DMS153 treated with DMSO at 0.1 percent for 48 hours (cell line): ENCODE measurements around the gene KDM8.

Experiments used
- DNase-seq: peaks from one replicate; lab custom pipeline; 2025; ENCODE audit not compliant: unreplicated experiment; lab: John Stamatoyannopoulos, UW

KDM8 gene

DNA sequence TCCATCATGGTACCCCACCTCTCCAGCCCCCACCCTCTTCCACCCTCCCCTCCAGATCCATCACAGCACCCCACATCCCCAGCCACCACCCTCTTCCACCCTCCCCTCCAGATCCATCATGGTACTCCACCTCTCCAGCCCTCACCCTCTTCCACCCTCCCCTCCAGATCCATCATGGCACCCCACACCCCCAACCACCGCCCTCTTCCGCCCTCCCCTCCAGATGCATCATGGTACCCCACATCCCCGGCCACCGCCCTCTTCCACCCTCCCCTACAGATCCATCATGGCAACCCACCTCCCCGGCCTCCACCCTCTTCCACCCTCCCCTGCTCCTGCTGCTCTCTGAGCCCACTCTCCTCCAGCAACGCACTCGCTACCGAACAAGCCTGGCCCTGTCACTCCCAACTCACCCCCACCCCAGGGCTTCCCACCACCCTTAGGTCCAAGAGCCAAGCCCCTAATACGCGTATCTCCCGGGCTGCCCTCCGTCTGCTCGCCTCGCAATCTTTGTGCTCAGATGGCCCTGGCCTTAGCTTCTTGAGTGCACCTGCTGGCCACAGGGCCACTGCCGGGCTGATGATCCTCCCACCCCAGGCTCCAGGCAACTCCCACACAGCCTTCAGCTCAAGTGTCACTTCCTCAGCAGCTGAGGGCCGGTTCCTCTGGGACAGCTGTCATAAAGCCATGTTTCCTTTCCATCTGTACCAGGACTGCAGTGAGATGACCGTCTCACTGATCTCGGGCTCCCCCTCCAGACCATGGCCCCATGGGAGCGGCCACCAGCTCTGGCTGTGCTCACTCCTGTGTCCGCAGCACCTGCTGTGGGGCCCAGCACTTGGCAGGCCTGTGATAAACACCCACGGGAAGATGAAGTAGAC, 25.5 kb downstream of the KDM8 start:
- DNase-seq: no peak

DNA sequence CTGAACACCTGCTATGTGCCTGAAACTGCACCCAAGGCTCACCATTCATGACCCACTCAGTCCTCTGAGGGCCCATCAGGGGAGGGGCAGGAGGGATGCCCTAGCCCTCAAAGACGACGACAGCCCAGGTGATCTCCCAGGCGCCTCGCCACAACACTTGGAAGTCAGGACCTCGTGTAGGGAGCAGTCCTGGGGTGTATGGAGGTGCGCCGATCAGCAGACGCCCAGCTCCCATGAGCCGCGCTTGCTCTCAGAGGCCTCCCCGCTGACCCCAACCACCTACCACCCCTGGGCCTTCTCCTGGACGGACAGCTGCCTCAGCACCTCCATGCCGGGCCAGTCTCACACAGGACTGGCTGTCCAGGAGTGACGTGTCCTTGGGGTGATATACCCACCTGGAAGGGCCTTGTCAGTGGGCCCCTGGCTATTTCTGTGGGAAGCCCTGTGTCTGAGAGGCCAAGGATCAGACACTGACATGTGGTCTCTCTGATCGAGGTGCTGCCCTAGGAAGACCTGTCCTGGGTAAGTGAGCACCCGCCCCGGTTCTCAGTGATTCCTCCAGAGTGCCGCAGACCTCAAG, 26.7 kb downstream of the KDM8 start:
- no peak for DNase-seq

DNA sequence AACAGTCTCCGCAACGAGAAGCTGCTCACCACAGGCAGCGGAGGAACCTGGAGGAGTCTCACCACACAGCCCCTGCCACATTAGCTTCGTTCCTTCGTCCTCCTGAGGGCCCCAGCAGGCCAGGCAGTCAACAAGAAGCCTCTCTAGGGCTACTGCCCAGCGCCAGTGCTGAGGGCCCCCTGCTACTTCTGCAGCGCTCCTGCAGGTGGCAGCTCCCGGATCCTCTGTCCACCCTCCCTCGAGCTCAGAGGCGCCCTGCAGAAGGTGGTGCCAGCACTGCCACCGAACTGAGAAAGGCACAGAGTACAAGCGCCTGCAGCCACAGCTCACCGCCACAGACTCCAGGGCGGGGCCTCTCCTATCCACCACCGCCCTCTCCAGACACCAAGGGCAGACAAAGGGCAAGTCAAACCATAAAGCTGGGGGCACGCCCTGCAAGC, 27.3 kb downstream of the KDM8 start:
- no peak for DNase-seq

DNA sequence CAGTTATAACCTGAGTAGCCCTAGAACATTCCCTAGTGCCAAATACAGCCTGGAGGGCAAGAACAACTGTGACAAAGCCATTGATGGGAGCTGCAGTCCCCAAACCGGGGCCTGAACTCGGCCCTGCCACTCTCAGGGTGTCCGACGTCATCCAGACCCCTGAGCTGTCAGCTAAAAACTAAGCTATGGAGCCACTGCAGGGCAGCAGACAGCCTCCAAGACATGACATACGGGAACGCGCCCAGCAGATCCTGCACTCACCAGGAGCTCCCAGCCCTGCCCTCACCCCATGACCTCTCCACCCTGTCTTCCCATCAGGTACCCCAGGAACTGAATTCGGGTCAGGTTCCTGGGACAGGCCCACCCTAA, 28.4 kb downstream of the KDM8 start:
- no peak for DNase-seq

DNA sequence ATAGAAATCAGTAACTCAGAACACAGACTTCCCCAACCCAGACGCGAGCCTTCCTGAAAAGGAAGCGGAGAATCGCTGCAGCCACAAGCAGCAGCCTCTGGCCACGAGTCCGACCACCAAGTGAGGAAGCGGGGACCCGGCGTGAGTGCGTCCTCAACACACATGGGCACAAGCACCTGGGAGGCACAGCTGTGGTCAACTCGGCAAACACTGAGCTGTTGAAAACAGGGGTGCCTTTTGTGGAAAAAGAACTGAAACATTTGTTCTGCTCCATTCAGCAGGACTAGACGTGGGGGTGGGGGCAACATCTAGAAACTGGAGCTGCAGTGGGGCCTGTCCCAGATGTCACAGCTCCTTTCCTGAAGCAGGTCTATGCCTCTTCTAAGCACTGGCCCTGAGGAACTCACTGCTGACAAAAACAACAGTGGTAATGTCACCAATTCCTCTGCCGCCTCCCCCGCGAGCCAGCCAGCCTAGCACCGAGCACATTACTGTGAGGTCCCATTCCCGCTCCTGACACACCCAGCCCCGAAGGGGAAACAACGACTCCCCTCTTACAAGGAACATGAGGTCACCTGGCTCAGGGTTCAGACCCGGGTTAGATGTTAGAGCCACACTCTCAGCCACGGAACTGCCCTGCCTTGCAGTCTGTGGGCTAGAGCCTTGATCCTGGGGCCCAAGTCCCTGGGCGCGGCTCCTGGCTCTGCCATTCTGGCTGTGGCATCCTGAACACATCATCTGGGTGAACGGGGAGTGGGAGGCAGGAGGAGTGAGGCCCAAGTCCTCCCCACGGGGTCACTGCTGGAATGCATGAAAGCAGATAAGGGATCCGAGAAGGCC, 29.0 kb downstream of the KDM8 start:
- no peak for DNase-seq

DNA sequence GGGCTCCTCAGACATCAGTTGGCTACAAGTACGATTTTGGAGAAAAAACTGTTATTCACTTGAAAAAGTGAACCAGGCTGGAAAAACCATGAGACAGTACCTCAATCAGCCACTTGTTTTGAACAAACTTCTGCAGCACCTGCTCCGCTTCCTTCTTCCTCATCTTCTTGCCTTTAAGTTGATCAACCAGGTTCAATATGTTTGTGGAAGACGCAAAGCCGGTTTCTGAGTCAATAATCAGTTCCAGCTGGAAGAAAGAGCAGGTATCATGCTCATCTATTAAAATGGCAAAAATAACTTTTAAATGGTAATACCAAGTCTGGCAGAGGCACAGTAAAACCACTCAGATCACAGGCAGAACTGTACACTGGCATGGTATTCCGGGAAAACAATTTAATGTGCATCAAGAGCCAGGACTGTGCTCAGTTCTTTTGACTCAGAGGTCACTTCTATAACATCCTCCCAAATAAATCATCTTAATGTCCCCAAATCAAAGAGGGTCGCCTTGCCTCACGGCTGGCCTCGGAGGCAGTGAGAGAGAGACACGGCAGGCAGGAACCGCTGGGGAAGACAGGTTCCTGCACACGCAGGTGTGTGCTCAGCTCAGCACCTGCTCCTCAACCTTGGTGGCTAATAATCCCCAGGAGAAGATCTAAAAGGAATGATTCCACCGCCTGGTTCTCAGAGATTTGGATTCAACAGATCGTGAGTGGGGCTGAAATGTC, 29.7 kb downstream of the KDM8 start:
- no peak for DNase-seq

DNA sequence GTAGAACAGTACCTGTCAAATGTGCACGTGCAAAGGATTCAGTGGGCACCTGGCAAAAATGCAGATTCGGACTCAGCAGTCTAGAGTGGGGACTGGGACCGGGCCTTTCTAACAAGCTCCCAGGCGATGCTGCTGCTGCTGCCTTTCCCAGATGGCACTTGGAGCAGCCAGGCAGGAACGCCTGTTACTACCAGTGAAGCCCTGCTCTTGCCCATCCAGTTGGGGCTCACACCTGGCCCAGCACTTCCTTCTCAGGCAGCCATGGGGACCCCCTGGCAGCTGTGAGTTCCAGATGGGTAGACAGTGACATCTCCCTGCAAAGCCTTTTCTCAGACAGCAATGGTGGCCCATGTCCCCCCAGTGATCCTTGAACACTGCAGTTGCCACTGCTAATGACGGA, 30.4 kb downstream of the KDM8 start:
- DNase-seq: no peak

DNA sequence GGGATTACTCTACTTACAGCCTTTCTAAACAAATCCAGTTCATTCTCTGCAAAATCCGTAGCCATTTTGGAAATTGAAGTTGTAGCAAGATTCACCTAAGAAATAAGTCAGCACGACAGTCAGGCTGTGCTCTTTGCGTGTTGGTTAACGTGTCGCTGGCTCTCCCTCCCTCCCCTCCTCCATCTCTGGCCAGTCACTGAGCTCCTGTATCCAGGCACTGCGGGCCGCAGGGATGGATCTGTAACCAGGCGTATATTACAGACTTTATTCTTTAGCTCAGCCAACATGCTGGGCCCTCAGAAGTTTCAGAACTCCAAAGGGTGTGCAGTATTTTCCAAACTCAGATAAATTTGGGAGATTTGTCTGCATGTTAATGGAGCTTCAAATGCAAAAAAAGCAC, 30.8 kb downstream of the KDM8 start:
- DNase-seq: no peak

DNA sequence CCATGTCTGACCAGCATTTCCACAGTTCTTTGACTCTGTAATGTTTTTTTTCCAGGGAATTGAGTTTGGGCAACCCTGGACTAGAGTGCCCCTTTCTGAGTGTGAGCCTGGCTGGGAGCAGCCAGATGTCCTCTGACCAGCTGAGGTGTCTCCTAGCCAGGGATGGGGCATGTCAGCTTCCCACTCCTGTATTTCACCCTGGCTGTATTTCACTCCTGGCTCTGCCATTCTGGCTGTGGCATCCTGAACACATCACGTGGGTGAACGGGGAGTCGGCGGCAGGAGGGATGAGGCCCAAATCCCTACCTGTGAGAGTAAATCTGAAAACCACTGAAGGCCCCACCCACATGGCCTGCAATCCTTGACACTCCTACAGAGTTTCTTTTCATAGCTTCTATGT, 31.3 kb downstream of the KDM8 start:
- DNase-seq: no peak

DNA sequence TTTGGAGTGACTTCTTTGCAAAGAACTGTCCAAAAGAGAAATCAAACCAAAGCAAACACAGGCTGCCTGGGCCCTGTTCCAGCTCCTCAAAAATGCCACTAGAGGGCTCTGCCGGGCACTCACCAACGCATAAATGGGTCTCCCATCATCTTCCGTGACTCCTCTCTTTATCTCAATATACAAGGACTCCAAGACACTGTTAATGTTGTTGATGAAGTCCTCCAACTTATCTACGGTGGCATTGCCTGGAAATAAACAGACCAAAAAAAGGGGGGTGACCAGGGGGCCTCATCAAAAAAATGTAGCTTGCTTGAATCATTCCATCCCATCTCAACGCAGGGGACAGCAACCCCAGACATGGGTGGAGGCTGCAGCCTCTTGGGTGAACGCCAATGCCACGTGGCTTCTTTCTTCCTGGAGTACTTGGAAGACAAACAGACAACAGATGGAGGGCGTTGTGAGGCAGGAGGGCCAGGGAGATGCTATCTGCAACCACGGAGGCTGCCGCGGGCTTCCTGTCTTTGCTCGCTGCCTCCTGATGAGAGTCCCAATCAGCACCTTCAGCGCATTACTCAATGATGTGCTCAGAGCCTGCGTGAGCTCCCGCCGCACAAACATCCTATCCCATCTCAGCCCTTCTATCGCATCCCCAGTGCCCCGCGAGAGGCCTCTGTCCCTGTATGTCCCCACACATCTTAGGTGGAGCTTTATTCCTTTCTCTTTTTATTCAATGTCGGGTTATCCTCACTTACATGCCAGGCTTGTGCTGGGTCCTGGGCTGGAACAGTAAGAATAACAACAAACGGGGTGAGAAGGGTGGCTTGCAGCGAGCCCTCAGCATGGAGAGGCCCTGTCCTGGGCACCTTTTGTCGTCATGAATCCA, 32.0 kb downstream of the KDM8 start:
- DNase-seq: peak; percentile 68

DNA sequence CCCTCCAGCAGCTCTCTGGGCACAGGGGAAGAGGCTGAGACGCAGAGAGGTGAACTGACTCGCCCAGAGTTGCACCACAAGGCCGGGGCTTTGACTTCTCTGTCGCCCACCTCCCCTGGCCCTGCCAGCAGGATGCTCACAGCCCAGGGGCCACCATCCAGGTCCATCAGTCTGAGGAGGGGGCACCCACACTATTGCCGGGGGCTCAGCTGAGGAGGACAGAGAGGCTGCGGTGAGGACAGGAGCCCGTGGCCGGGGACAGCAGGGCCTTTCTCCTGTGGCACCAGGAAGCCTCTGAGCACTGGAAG, 32.6 kb downstream of the KDM8 start:
- DNase-seq: no peak

DNA sequence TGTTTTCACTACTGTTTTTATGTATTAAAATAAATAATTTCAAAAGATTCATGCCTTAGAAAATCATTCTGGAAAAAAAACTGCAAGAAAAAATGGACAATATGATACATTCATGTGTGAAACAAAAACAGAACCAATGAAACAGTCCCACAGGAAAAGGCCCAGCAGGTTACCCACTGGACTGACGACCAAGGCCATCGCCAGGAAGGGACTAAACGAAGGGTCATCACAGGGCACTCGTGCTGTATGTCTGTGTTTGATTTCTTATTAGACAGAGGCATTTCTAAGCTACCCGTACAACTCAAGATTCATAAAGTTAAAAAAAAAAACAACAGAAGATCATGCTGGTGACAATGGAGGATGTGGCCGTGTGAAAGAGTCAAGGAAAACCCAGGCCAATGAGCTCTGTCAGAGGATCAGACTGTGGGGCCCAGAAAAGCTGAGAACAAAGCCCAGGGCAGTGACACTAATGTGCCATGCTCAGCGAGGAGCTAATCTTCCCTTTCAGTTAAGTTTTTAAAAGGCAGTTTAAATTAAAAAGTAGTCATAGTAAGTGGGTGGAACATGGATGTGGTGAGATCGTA, 33.4 kb downstream of the KDM8 start:
- no peak for DNase-seq

DNA sequence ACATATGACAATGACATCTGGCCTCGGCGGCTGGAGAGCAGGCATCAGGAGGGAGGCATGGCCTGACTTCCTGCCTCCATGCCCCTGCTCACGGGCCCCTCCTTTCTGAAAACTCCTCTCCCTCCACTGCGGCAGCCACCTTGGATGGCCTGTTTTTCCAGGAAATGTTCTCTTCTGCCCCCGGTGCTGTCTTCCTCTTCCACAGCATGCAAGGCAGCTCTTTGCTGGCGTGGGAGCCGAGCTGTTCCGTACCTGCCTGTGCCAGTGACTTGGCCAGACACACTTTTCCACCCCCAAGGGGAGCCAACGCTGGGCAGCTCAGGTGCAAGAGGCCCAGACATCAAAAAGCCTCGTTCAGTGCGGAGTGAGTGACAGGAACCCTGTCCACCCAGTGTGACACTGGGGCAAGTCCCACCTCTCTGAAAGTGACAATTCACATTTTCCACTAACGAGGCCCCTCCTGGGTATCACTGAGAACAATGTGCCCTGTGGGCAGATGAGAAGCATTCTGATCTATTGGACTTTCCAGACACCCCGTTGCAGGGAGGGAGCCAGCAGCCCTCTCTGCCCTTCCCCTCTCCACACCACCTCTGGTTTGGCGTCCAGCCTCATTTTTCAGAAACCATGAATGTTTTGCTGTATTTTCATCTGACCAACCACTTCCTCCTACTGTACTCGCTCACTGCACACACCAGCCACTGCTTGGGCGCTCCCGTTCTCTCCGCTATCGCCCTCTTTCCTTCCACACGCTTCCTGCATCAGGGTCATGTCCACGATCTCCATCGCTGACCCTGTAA, 34.1 kb downstream of the KDM8 start:
- no peak for DNase-seq

DNA sequence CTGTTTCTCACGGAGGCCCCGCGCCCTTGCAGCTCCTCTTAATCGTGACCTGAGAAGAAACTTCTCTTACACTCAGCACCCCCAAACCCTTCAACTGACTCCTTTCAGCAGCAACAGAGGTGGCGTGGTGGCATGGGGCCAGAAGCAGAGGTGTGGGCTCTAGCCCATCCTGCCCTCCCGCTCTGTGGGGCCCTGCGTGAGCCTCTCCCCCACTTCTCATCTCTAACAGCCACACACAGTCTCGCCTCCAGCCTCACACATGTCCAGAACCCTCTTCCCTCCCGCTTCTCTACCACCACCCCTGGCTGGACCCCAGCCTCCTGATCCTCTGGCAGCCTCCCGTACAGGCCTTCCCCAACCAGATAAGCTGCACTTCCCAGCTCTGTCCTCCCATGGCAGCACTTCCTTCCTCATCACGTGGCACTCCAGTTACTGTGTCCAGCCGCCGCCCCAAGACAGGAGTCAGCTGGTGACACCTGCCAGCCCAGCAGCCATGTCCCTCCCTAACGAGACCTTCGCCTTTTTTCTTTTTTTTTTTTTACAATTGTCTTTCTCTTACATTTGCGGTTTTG, 34.8 kb downstream of the KDM8 start:
- DNase-seq: no peak

DNA sequence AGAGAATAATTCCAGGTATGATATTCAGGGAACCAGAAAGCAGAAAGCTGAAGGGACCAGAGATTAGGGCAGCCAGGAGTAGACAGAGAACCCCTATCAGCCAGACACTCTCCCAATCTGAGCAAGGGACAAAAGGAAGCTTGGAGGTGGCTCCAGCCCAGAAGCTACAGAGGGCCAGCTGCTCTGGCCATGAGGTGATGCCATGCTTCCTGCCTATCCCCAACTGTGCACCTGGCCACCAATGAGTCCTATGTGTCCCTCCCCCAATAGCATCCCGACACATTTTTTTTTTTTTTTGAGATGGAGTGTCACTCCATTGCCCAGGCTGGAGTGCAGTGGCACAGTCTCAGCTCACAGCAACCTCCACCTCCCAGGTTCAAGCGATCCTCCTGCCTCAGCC, 35.3 kb downstream of the KDM8 start:
- DNase-seq: no peak

DNA sequence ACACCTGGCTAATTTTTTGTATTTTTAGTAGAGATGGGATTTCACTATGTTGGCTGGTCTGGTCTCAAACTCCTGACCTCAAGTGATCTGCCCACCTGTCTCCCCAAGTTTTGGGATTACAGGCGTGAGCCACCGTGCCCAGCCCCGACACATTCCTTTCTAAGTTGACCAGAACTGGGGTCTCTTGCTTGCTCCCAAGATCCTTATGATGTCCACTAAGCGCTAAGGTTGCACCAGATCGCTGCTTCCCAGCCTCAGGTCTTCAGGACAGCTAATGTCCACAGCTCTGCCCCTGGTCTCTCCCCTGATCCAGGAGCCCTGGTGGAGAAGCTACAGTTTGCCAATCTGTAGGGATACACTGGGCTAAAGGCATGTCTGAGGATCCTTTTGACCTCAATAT, 35.7 kb downstream of the KDM8 start:
- no peak for DNase-seq

DNA sequence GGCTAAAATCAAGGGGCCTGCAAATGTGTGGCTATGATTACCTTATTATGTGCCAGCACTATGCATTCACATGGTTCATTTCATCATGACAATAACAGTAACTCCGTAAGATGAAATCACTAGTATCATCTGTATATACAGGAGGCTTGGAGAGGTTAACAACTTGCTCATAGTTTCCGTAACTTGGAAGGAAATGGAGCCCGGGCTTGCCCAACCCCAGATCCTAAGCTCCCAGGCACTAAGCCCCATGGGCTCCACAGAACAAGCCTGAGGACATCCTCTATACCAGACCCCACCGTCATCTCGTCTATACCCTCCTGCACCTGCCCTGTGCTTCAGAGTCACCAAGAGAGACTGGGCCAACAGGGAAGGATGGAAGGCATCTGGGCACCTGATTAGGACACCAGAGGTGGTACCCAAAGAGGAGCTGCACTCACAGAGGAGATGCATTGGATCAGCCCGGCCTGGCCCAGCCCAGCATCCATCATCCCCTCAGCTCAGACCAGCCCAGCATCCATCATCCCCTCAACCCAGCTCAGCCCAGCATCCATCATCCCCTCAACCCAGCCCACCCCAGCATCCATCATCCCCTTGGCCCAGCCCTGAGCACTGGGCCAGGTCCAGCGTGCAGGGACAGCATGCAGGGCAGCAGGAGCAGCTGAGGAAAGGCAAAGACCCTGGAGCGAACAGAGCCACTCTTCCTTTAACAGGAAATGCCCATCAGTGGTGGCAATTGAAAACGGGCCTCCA, 36.8 kb downstream of the KDM8 start:
- DNase-seq: no peak

DNA sequence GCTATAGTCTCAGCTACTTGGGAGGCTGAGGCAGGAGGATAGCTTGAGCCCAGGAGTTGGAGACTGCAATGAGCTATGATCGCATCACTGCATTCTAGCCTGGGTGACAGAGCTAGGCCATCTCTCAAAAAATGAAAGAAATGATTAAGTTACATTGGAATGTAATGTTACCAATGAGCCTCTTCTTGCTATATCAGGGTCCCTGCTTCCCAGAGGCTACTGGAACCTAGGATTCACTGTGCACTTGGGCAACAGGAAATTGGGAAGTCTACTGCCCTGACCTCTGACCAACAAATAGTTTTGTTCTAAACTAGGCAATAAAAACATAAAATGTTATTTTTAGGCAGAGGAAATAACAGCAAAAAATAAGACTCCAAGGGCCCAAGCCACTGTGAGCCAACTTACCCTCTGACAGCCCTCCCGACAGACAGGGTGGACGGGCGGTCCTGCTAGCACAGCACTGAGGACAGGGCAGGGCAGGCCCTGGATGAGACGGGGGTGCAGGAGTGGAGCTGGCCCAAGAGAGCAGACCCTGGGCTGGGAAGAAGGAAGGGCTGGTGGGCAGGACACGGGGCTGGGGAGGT, 37.7 kb downstream of the KDM8 start:
- no peak for DNase-seq
